Natural killer cell (primary cell): ENCODE results near the gene AFAP1. TPM values are rescaled to one million over a fixed set of nuclear protein-coding genes. Genes with fewer than 3 reads are reported as not detected.

Source experiments
- ATAC-seq, 3 donors: fragments of 150-1000 bp in 2 of 3; fragments of 200-7000 bp in 1 of 3; cut with Tn5 transposase; 1 replicate in 1 of 3; 2 replicates in 2 of 3; pipeline ENCODE4 v1.10.0; 2021; ENCODE audit warnings: mild to moderate bottlenecking in 2 of 3, moderate library complexity in 2 of 3
- DNase-seq, 2 donors: peaks; one replicate each; pipeline versions ENCODE4 v3.0.0 to v3.0.0-alpha.2; 2013 to 2021; ENCODE audit warnings: mixed read lengths in 1 of 2
- H3K27ac ChIP-seq: one replicate; pipeline ENCODE4 v1.5.1; 2013; ENCODE audit warnings: mild to moderate bottlenecking, low read length
- H3K27me3 ChIP-seq: one replicate; pipeline ENCODE4 v1.6.1; 2013; ENCODE audit warnings: low read length; ENCODE audit not compliant: control insufficient read depth, insufficient read depth
- H3K36me3 ChIP-seq: one replicate; pipeline ENCODE4 v1.6.1; 2013; ENCODE audit warnings: low read length; ENCODE audit not compliant: control insufficient read depth, insufficient read depth
- H3K4me1 ChIP-seq: one replicate; pipeline ENCODE4 v1.6.1; 2013; ENCODE audit warnings: low read length; ENCODE audit not compliant: control insufficient read depth, insufficient read depth
- H3K4me3 ChIP-seq: one replicate; pipeline ENCODE4 v1.5.1; 2013; ENCODE audit warnings: low read length
- H3K9me3 ChIP-seq: one replicate; pipeline ENCODE4 v1.6.1; 2013; ENCODE audit warnings: low read length; ENCODE audit not compliant: control insufficient read depth, insufficient read depth
- H3K27ac Mint-ChIP-seq, 2 donors: one replicate each; pipeline ENCODE4 v1.8.0; 2022; ENCODE audit warnings: mild to moderate bottlenecking in 2 of 2, mixed read lengths in 2 of 2, moderate library complexity in 1 of 2
- H3K27me3 Mint-ChIP-seq, 2 donors: one replicate each; pipeline ENCODE4 v1.8.0; 2022; ENCODE audit warnings: low read depth in 2 of 2, mixed read lengths in 2 of 2
- H3K36me3 Mint-ChIP-seq: one replicate; pipeline ENCODE4 v1.8.0; 2022; ENCODE audit warnings: mixed read lengths
- H3K4me1 Mint-ChIP-seq, 2 donors: one replicate each; pipeline ENCODE4 v1.8.0; 2022; ENCODE audit warnings: mixed read lengths in 2 of 2
- H3K4me3 Mint-ChIP-seq: one replicate; pipeline ENCODE4 v1.8.0; 2022; ENCODE audit warnings: mild to moderate bottlenecking, moderate library complexity, mixed read lengths
- H3K9me3 Mint-ChIP-seq, 2 donors: one replicate each; pipeline ENCODE4 v1.8.0; 2022; ENCODE audit warnings: mixed read lengths in 2 of 2
- WGBS: methylation state at CpG from one replicate; pipeline ENCODE4 v1.1.7; 2013; ENCODE audit warnings: missing lambda C conversion rate; ENCODE audit not compliant: insufficient coverage; 5-methylcytosine and 5-hydroxymethylcytosine counted together
- intact Hi-C: fragments of 100-400 bp; cut with micrococcal nuclease; formaldehyde crosslinking; loops from one replicate; pipeline ENCODE4 v1.14.2; 2022
- total RNA-seq, 4 donors: library from RNA; stranded (reverse); fragments of 120-200 nt in 1 of 4; gene quantifications; one replicate each; pipeline versions ENCODE4 v1.2.3 to v1.2.4, GENCODE V29; 2013 to 2022
- TF ChIP-seq, protein P1 (sequence below): fragments of 200-600 bp; IDR thresholded peaks from one replicate; pipeline ENCODE4 v1.8.0; 2022; ENCODE audit warnings: antibody characterized with exemption

Gene AFAP1
- total RNA-seq, 3 donors from 2014 or later (not counting 1 experiment from before 2014, with no cell fraction given): 4.9 to 12.5 (median 9.5) TPM

DNA sequence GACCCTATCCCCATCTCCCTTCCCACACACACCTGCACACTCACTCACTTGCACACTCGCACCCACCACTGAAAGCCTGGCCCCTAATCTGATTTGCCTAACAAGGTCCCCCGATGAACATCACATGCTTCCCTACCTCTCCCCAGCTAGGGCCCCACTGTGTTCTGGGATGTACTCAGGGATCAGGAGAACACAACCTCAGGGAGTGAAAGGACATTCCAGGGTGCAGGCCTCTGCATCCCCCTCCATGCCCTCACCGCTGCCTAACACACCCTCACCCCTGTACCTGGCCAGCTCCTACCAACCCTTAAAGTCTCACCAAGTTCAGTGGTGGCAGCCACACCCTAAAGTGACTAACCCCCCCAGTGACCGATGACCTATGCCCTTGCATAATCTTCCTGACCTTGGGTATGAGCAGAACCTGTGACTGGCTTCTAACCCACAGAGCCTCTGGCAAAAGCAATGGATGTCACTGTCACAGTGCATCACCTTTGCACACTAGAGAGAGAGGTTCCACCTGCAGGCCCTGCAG lies 2.4 kb upstream of the AFAP1 start:
- Histone ChIP-seq H3K4me3 (no peak overlapping the region), H3K27me3 (peaks cover 6% of the 10 kb centered on the region), H3K36me3 (no peaks in the 10 kb centered on the region), H3K9me3 (no peaks in the 10 kb centered on the region), H3K4me1 (peaks cover 16% of the 10 kb centered on the region), H3K27ac (no peak overlapping the region)
- no peaks in the 10 kb centered on the region for H3K36me3 Mint-ChIP-seq
- DNase-seq (no peak), ATAC-seq (no peak)
- H3K9me3 Mint-ChIP-seq: no peaks in the 10 kb centered on the region
- intact Hi-C loops: no loop called here
- H3K27me3 Mint-ChIP-seq: peaks cover 2 to 7% of the 10 kb centered on the region in 2 donors
- no peak overlapping the region for H3K4me3 Mint-ChIP-seq
- no peak overlapping the region for H3K27ac Mint-ChIP-seq
- TF ChIP-seq, protein P1, sequence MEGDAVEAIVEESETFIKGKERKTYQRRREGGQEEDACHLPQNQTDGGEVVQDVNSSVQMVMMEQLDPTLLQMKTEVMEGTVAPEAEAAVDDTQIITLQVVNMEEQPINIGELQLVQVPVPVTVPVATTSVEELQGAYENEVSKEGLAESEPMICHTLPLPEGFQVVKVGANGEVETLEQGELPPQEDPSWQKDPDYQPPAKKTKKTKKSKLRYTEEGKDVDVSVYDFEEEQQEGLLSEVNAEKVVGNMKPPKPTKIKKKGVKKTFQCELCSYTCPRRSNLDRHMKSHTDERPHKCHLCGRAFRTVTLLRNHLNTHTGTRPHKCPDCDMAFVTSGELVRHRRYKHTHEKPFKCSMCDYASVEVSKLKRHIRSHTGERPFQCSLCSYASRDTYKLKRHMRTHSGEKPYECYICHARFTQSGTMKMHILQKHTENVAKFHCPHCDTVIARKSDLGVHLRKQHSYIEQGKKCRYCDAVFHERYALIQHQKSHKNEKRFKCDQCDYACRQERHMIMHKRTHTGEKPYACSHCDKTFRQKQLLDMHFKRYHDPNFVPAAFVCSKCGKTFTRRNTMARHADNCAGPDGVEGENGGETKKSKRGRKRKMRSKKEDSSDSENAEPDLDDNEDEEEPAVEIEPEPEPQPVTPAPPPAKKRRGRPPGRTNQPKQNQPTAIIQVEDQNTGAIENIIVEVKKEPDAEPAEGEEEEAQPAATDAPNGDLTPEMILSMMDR: no peak
- peaks cover 9 to 11% of the 10 kb centered on the region in 2 donors for H3K4me1 Mint-ChIP-seq
- 95% methylated on average over 4 of the region's 4 CpGs for WGBS

DNA sequence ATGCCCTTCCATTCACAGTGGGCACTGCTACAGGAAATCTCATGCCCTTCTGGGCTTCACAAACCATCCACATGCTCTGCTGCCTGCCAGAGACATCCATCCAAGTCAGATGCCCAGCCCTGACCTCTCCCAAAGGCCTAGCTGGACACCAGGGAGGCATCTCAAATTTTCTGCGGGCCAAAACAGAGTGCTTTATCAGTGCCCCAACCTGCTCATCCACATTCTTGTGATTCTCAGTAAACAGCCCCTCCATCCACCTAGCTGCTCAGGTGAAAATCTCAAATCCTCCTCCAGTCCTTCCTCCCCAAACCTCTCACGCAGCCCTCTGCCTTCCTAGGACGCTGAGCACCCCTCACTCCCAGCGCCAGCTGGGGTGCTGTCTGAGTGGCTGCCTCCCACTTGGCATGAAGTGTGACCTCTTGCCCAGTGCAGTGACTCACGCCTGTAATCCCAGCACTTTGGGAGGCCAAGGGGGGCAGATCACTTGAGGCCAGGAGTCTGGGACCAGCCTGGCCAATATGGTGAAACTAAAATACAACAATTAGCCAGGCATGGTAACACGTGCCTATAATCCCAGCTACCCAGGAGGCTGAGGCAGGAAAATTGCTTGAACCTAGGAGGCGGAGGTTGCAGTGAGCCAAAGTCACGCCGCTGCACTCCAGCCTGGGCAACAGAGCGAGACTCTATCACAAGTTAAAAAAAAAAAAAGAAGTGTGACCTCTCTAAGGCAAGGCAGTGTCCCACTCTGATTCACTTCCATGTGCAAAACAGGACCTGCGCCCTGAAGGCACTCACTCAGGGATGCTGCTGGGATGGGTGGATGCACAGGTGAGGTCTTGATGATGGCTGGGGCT lies 1.7 kb upstream of the AFAP1 start:
- no peak for DNase-seq
- peaks cover 16% of the 10 kb centered on the region for H3K4me1 ChIP-seq
- Mint-ChIP-seq H3K36me3 (no peaks in the 10 kb centered on the region), H3K4me1 (peaks cover 9 to 11% of the 10 kb centered on the region in 2 donors), H3K9me3 (no peaks in the 10 kb centered on the region), H3K27me3 (peaks cover 7 to 9% of the 10 kb centered on the region in 2 donors), H3K4me3 (peak overlapping the region; percentile 47), H3K27ac (peak overlapping the region; percentile 32 to 35)
- intact Hi-C loops: no loop called here
- H3K9me3 ChIP-seq: no peaks in the 10 kb centered on the region
- no peak for ATAC-seq
- TF ChIP-seq, protein P1: no peak
- WGBS: 73% methylated on average over 10 of the region's 11 CpGs
- no peak overlapping the region for H3K27ac ChIP-seq
- no peak overlapping the region for H3K4me3 ChIP-seq
- no peaks in the 10 kb centered on the region for H3K36me3 ChIP-seq
- H3K27me3 ChIP-seq: peaks cover 6% of the 10 kb centered on the region

DNA sequence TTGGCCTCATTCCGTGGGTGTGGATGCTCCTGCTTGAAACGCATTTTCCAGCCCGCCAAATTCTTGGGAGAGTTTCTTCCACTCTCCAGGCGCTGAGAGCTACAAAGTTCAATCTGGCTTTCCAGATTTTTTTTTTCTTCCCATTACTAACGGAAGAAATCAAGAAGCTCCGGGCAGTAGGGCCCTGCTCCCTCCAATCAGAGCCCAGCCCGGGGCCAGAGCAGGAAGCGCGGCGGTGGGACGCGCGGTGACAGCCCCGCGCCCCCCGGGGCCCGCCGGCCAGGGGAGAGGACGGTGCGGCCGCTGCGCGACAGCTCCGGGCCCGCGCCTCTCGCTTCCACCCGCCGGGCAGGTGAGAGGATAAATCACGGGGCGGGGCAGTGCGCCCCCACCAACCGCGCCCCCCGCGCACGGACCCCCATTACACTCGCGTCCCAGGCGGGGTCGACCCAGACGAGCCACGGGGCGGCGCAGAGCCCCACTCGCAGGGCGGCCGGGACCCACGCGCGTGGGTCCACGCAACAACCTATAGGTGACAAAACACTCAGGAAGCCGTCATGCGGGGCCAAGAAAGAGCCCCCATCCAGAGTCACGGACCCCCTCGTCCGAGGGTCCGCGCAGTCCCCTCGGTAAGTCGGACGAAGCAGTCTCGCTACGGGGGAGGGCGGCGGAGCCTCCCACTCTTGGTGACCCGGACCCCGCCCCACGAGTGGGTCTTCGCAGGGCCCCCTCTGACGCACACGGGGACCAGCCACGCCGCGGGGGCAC lies 868 bp downstream of the AFAP1 start:
- Histone ChIP-seq H3K27ac (no peak overlapping the region), H3K36me3 (no peaks in the 10 kb centered on the region), H3K4me3 (peak overlapping the region; percentile 38), H3K27me3 (peaks cover 6% of the 10 kb centered on the region), H3K9me3 (no peaks in the 10 kb centered on the region), H3K4me1 (peaks cover 16% of the 10 kb centered on the region)
- Mint-ChIP-seq H3K4me1 (peaks cover 9 to 11% of the 10 kb centered on the region in 2 donors), H3K36me3 (no peaks in the 10 kb centered on the region), H3K4me3 (peak overlapping the region; percentile 84), H3K9me3 (no peaks in the 10 kb centered on the region), H3K27me3 (peaks cover 13 to 16% of the 10 kb centered on the region in 2 donors), H3K27ac (peak overlapping the region in 1 of 2 donors; percentile 30)
- ATAC-seq (peak in 1 of 3 donors; percentile 5), DNase-seq (peak in 1 of 2 donors; percentile 46)
- TF ChIP-seq, protein P1: peak; percentile 24
- intact Hi-C loops: loop anchor here (2.0 to 5.0 kb wide), 3 partner anchors 22 to 49 kb away; no protein-coding TSS in a partner anchor
- 7% methylated on average over 75 of the region's 75 CpGs for WGBS
